IMR-90 (cell line): Measurements from ENCODE around the gene CROCC. TPM values are rescaled to one million over a fixed set of nuclear protein-coding genes. Genes with fewer than 3 reads are reported as not detected.

Experiments used
- ATAC-seq: fragments of 200-7000 bp; cut with Tn5 transposase; 2 replicates; pipeline ENCODE4 v1.9.1; 2020; ENCODE audit warnings: low read depth, mild to moderate bottlenecking, moderate library complexity
- BruUV-seq: library from RNA; stranded (reverse); fragments of 400-500 nt; replicated peaks from 2 replicates; lab custom pipeline; 2021; lab: Mats Ljungman, UMichigan
- CTCF ChIA-PET: fragments of 300-600 bp; formaldehyde crosslinking; extraction: SDS; loops from one replicate; lab custom pipeline; 2021; ENCODE audit warnings: antibody characterized with exemption; lab: Yijun Ruan, JAX
- POLR2A ChIA-PET: fragments of 300-600 bp; sonication (Branson Sonifier 250); formaldehyde crosslinking; loops from one replicate; lab custom pipeline; 2022; ENCODE audit warnings: antibody characterized with exemption; ENCODE audit not compliant: unreplicated experiment; lab: Charles Lee
- DNase-seq: peaks from one replicate; pipeline ENCODE4 v3.0.0; 2013
- H2AFZ ChIP-seq: replicated peaks from 2 replicates; pipeline ENCODE3; 2013; ENCODE audit warnings: low read length, mild to moderate bottlenecking; ENCODE audit not compliant: poor library complexity
- H2AK5ac ChIP-seq: 2 replicates; pipeline ENCODE4 v1.6.1; 2013; ENCODE audit warnings: low read depth, low read length, inconsistent platforms
- H2AK9ac ChIP-seq: replicated peaks from 2 replicates; pipeline ENCODE3; 2013; ENCODE audit warnings: mild to moderate bottlenecking, low read depth, low read length, moderate library complexity; ENCODE audit not compliant: poor library complexity
- H2BK120ac ChIP-seq: 2 replicates; pipeline ENCODE4 v1.6.1; 2013; ENCODE audit warnings: low read depth, low read length, inconsistent platforms
- H2BK15ac ChIP-seq: 3 replicates; pipeline ENCODE4 v1.6.1; 2013; ENCODE audit warnings: low read depth, low read length, inconsistent platforms
- H2BK20ac ChIP-seq: 2 replicates; pipeline ENCODE4 v1.6.1; 2013; ENCODE audit warnings: low read depth, mild to moderate bottlenecking, inconsistent platforms, low read length, moderate library complexity
- H2BK5ac ChIP-seq: 2 replicates; pipeline ENCODE4 v1.6.1; 2013; ENCODE audit warnings: mild to moderate bottlenecking, low read depth, low read length, inconsistent platforms; ENCODE audit not compliant: poor library complexity, severe bottlenecking
- H3K14ac ChIP-seq: replicated peaks from 2 replicates; pipeline ENCODE4 v1.6.1; 2013; ENCODE audit warnings: low read depth, low read length, inconsistent platforms
- H3K18ac ChIP-seq: 2 replicates; pipeline ENCODE4 v1.6.1; 2013; ENCODE audit warnings: low read depth, low read length, control low read depth
- H3K23ac ChIP-seq: 2 replicates; pipeline ENCODE4 v1.6.1; 2013; ENCODE audit warnings: low read depth, low read length, inconsistent platforms
- H3K27ac ChIP-seq: 2 replicates; pipeline ENCODE4 v1.5.1; 2013; ENCODE audit warnings: mild to moderate bottlenecking, control low read depth, low read length; ENCODE audit not compliant: insufficient read depth
- H3K27me3 ChIP-seq: 2 replicates; pipeline ENCODE4 v1.6.1; 2013; ENCODE audit warnings: low read length; ENCODE audit not compliant: control insufficient read depth, insufficient read depth
- H3K36me3 ChIP-seq: 2 replicates; pipeline ENCODE4 v1.6.1; 2013; ENCODE audit warnings: low read length, mixed read lengths; ENCODE audit not compliant: control insufficient read depth, insufficient read depth
- H3K4ac ChIP-seq: 2 replicates; pipeline ENCODE4 v1.6.1; 2013; ENCODE audit warnings: low read depth, low read length, inconsistent platforms
- H3K4me1 ChIP-seq: 2 replicates; pipeline ENCODE4 v1.6.1; 2013; ENCODE audit warnings: low read length, mixed read lengths; ENCODE audit not compliant: control insufficient read depth, insufficient read depth
- H3K4me2 ChIP-seq: 2 replicates; pipeline ENCODE4 v1.6.1; 2013; ENCODE audit warnings: low read depth, mild to moderate bottlenecking, control low read depth, low read length, moderate library complexity
- H3K4me3 ChIP-seq: 2 replicates; pipeline ENCODE4 v1.5.1; 2013; ENCODE audit warnings: low read depth, mild to moderate bottlenecking, control low read depth, low read length, moderate library complexity; ENCODE audit not compliant: insufficient read depth
- H3K56ac ChIP-seq: 2 replicates; pipeline ENCODE4 v1.6.1; 2013; ENCODE audit warnings: low read length, inconsistent platforms; ENCODE audit not compliant: insufficient read depth; ENCODE audit errors: extremely low read depth
- H3K79me1 ChIP-seq, 2 experiments: 2 replicates each; pipeline ENCODE4 v1.6.1; 2013; ENCODE audit warnings: low read length in 2 of 2, inconsistent platforms in 1 of 2, low read depth in 1 of 2
- H3K9ac ChIP-seq: 2 replicates; pipeline ENCODE4 v1.6.1; 2013; ENCODE audit warnings: low read depth, low read length, control low read depth
- H3K9me1 ChIP-seq: 2 replicates; pipeline ENCODE4 v1.6.1; 2013; ENCODE audit warnings: low read length, inconsistent platforms; ENCODE audit not compliant: insufficient read depth
- H3K9me3 ChIP-seq: 2 replicates; pipeline ENCODE4 v1.6.1; 2013; ENCODE audit warnings: low read length; ENCODE audit not compliant: control insufficient read depth, insufficient read depth
- H4K20me1 ChIP-seq: 2 replicates; pipeline ENCODE4 v1.6.1; 2013; ENCODE audit warnings: low read length, inconsistent platforms; ENCODE audit not compliant: insufficient read depth
- H4K5ac ChIP-seq: 2 replicates; pipeline ENCODE4 v1.6.1; 2013; ENCODE audit warnings: mild to moderate bottlenecking, low read depth, low read length, control low read depth
- H4K8ac ChIP-seq, 2 experiments: 2 replicates each; pipeline ENCODE4 v1.6.1; 2013; ENCODE audit warnings: low read depth in 2 of 2, low read length in 2 of 2, control low read depth in 1 of 2, inconsistent platforms in 1 of 2
- H4K91ac ChIP-seq: 2 replicates; pipeline ENCODE4 v1.6.1; 2013; ENCODE audit warnings: low read depth, low read length, inconsistent platforms; ENCODE audit not compliant: insufficient read depth
- BHLHE40 ChIP-seq: fragments of 150-350 bp; IDR thresholded peaks from 2 replicates; pipeline ENCODE4 v1.6.1; 2016; ENCODE audit warnings: mild to moderate bottlenecking, low read depth, low read length
- CHD1 ChIP-seq: IDR thresholded peaks from 2 replicates; pipeline ENCODE4 v1.6.1; 2012; ENCODE audit warnings: low read depth, low read length, improper control_type of control experiment
- FOS ChIP-seq: fragments of 150-350 bp; IDR thresholded peaks from 2 replicates; pipeline ENCODE4 v1.6.1; 2016; ENCODE audit warnings: low read depth, low read length
- MAFK ChIP-seq: IDR thresholded peaks from 2 replicates; pipeline ENCODE4 v1.6.1; 2012; ENCODE audit warnings: low read depth, low read length, improper control_type of control experiment
- MAZ ChIP-seq: IDR thresholded peaks from 2 replicates; pipeline ENCODE4 v1.6.1; 2012; ENCODE audit warnings: low read depth, mild to moderate bottlenecking, low read length, improper control_type of control experiment, moderate library complexity, borderline replicate concordance
- MXI1 ChIP-seq: IDR thresholded peaks from 2 replicates; pipeline ENCODE4 v1.6.1; 2012; ENCODE audit warnings: low read depth, mild to moderate bottlenecking, low read length, moderate library complexity, borderline replicate concordance
- NFE2L2 ChIP-seq: fragments of 150-350 bp; IDR thresholded peaks from 2 replicates; pipeline ENCODE4 v1.6.1; 2016; ENCODE audit warnings: low read depth, mild to moderate bottlenecking, low read length
- POLR2A ChIP-seq: IDR thresholded peaks from 2 replicates; pipeline ENCODE4 v1.6.1; 2012; ENCODE audit warnings: mild to moderate bottlenecking, low read depth, low read length
- RCOR1 ChIP-seq: IDR thresholded peaks from 2 replicates; pipeline ENCODE4 v1.6.1; 2012; ENCODE audit warnings: mild to moderate bottlenecking, low read length, improper control_type of control experiment; ENCODE audit not compliant: insufficient replicate concordance
- RFX5 ChIP-seq: IDR thresholded peaks from 2 replicates; pipeline ENCODE4 v1.8.0; 2012; ENCODE audit warnings: low read depth, mild to moderate bottlenecking, low read length, moderate library complexity
- SMC3 ChIP-seq: fragments of 150-350 bp; IDR thresholded peaks from 2 replicates; pipeline ENCODE4 v1.6.1; 2016; ENCODE audit warnings: low read depth, mild to moderate bottlenecking, antibody characterized with exemption, low read length, moderate library complexity
- USF2 ChIP-seq: fragments of 150-350 bp; IDR thresholded peaks from 2 replicates; pipeline ENCODE4 v1.6.1; 2017; ENCODE audit warnings: mild to moderate bottlenecking, antibody characterized with exemption, low read length, low read depth
- WGBS, 2 experiments: methylation state at CpG; one replicate each; pipeline versions ENCODE4 v1.1.5 to v1.1.7; 2013; ENCODE audit warnings: missing lambda C conversion rate in 2 of 2; ENCODE audit not compliant: insufficient read length in 1 of 2; ENCODE audit errors: extremely low coverage in 2 of 2; 5-methylcytosine and 5-hydroxymethylcytosine counted together
- dilution Hi-C: fragments of 300-500 bp; cut with HindIII; formaldehyde crosslinking; loops from one replicate; pipeline ENCODE4 v1.14.3; 2018; ENCODE audit warnings: low sequenced_read_pairs; ENCODE audit not compliant: unreplicated experiment
- in situ Hi-C: fragments of 300-500 bp; cut with MboI; formaldehyde crosslinking; loops from 3 replicates; pipeline ENCODE4 v1.14.3; 2019; ENCODE audit warnings: low sequenced_read_pairs, inconsistent platforms, mixed read lengths
- intact Hi-C: fragments of 100-400 bp; cut with micrococcal nuclease; formaldehyde crosslinking; loops from 2 replicates; pipeline ENCODE4 v1.10.0; 2022
- polyA plus RNA-seq, 3 experiments: library from polyadenylated mRNA; depleted of rRNA; stranded (reverse); fragments of >200 nt; gene quantifications; 2 replicates each; pipeline ENCODE4 v1.2.3, GENCODE V29; 2012; ENCODE audit warnings: low replicate concordance in 1 of 3
- total RNA-seq: library from RNA; depleted of rRNA; stranded (reverse); fragments of >200 nt; gene quantifications from 2 replicates; pipeline ENCODE4 v1.2.3, GENCODE V29; 2012

Gene CROCC
- total and polyA plus RNA-seq, 2 of the 4 experiments (the other 2 are of a cell fraction): 7.5 to 13.7 TPM

DNA sequence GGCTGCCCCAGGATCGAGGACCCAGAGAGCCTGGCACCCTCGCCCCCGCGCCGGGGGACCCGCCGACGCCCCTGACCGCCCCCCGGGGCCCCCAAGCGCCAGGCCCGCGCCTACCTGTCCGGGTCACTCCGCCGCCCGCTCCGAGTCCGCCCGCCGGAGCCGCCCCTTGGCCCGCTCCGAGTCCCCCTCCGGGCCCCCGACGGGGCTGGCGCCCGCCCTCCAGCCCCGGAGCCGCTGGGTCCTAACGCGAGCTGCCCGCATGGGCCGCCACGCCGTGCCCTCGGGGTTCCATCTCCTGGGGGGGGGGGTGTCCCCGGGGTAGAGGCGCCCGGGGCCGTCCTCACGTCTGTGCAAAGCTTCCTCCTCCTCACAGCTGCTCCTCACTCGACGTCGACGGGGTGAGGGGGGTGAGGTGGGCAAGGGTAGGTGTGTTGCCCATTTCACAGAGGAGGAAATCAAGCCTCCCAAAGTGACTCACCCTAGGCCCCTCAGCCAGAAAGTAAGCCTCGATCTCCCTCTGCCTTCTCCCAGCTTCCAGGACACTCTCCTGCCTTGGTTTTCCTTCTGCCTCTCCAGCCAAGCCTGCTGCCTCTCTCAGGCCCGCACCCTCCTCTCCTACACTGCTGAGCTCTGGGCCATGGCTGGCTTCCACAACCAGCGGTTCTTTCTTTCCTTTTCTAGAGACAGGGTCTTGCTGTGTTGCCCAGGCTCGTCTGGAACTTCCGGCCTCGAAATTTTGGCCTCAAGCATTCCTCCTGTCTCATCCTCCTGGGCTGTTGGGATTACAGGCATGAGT is 58.9 kb downstream of the CROCC start, which contains the start of gene MFAP2 (continued):
- TF ChIP-seq RFX5 (no peak), POLR2A (no peak)

DNA sequence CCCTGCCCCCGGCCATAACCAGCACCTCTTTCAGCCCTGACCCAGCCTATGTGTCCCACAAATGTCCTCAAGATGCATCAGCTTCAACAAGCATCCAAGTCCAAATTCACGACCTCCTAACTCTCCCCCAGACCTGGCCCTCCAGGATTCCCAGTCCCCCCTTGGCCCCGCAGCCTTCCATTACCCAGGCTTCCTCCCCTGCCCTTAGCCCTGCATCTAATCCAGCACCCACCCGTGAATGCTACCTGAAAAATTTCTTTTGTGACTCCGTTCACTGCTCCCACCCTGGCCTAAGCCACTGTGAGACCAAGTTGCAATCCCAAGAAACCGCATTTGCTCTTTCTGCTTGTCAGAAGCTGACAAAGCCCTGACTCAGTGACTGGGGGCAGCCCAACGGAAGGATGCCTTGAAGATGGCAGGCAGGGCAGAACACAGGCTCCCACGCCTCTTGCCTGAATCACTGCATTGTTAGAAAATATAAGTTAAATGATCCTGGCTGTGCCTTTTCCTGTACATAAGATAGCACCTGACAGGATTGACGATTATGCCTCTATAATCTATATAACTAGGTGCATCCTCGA is 59.6 kb downstream of the CROCC start:
- BruUV-seq: no TSS peak
- Histone ChIP-seq H3K23ac (peak overlapping the region; percentile 6; the same call in 1 of the 2 replicates), H3K36me3 (no peaks in the 10 kb centered on the region; the same call in 1 of the 2 replicates), H3K9me3 (no peaks in the 10 kb centered on the region), H3K4ac (peak overlapping the region; percentile 7), H3K4me2 (no peak overlapping the region), H2AK5ac (peak overlapping the region; percentile 0; the same call in 1 of the 2 replicates), H3K27ac (no peak overlapping the region), H2BK120ac (peak overlapping the region; percentile 7), H4K91ac (no peak overlapping the region), H3K4me3 (no peak overlapping the region), H3K79me1 (no peaks in the 10 kb centered on the region; a peak in 1 of 4 replicates), H3K27me3 (no peaks in the 10 kb centered on the region), H4K20me1 (peaks cover 3% of the 10 kb centered on the region; the same call in 1 of the 2 replicates), H3K14ac (peak overlapping the region; percentile 12; the same call in 1 of the 2 replicates), H4K8ac (0 out of 4 replicates have a peak overlapping the region, but pooled peaks of 1 of the 2 experiments have one; percentile 20), H3K4me1 (peaks cover 9% of the 10 kb centered on the region; the same call in 1 of the 2 replicates), H2BK15ac (0 out of 3 replicates have a peak overlapping the region, but pooled peaks have one; percentile 15), H2AK9ac (peak overlapping the region; percentile 49), H3K9me1 (no peaks in the 10 kb centered on the region), H3K9ac (no peak overlapping the region), H4K5ac (no peak overlapping the region), H2BK5ac (no peak overlapping the region), H2BK20ac (peak overlapping the region; percentile 50; the same call in 1 of the 2 replicates), H3K18ac (no peak overlapping the region), H3K56ac (no peak overlapping the region), H2AFZ (peak overlapping the region; percentile 69)
- peak; percentile 92 for DNase-seq
- intact Hi-C loops (no loop called here), in situ Hi-C loops (no loop called here), dilution Hi-C loops (no loop called here)
- ATAC-seq: peak; percentile 27; the same call in 1 of the 2 replicates
- ChIA-PET CTCF (interaction anchor here (0.5 to 1.3 kb wide), 2 partner anchors 64 to 360 kb away, joined by 3 to 4 read pairs; no protein-coding TSS in a partner anchor), POLR2A (no interaction called here)
- 62% methylated on average over 2 of the region's 10 CpGs; no CpG with 5 or more reads in 1 of the 2 experiments for WGBS, 2 experiments
- peak; percentile 47; the same call in 1 of the 2 replicates for TF ChIP-seq BHLHE40
- no peak for TF ChIP-seq NFE2L2
- 0 out of 2 replicates have a peak, but pooled peaks have one; percentile 32 for TF ChIP-seq POLR2A
- no peak for TF ChIP-seq MXI1
- TF ChIP-seq MAFK: peak; percentile 51
- TF ChIP-seq SMC3: no peak
- TF ChIP-seq USF2: no peak
- TF ChIP-seq FOS: peak; percentile 78
- no peak for TF ChIP-seq CHD1
- TF ChIP-seq RCOR1: no peak
- no peak for TF ChIP-seq RFX5
- TF ChIP-seq MAZ: peak; percentile 62; the same call in 1 of the 2 replicates
